Measurements from ENCODE around the gene IRF3. TPM values are rescaled to one million over a fixed set of nuclear protein-coding genes. Genes with fewer than 3 reads are reported as not detected.

The IRF3 gene
- total and polyA plus RNA-seq, 2 donors from 2014 or later = 64.5 to 84.9 TPM

DNA sequence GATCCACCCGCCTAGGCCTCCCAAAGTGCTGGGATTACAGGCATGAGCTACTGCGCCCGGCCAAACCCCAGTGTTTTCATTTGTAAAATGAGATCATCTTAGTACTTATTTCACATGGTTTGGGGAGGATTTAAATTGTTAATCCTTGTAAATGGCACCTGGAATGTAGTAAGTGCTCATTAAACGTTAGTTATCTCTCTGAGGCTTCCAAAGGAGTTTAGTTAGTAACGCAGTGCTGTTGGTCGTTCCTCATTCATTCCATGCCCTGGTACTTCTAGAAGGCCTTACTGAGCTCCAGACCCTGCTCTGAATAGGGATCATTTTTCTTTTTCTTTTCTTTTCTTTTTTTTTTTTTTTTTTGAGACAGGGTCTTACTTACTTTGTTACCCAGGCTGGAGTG, 30.5 kb upstream of the IRF3 start:
- no peak overlapping the region for H3K4me3 ChIP-seq (ENCODE audit: low read length in 3 of 3)
- no peaks in the 10 kb centered on the region for H3K27me3 ChIP-seq (ENCODE audit: control insufficient read depth, insufficient read depth, low read length)
- H3K36me3 ChIP-seq (ENCODE audit: control insufficient read depth in 2 of 3, insufficient read depth in 3 of 3, low read length in 3 of 3) = no peaks in the 10 kb centered on the region
- no peak overlapping the region for H3K27ac ChIP-seq (ENCODE audit: low read depth in 2 of 2, low read length in 2 of 2)
- no peaks in the 10 kb centered on the region for H3K9me3 ChIP-seq (ENCODE audit: control insufficient read depth in 2 of 3, insufficient read depth in 1 of 3, low read length in 3 of 3)
- intact Hi-C loops (cut with DNase I) = no loop called here
- TF ChIP-seq, protein P1, sequence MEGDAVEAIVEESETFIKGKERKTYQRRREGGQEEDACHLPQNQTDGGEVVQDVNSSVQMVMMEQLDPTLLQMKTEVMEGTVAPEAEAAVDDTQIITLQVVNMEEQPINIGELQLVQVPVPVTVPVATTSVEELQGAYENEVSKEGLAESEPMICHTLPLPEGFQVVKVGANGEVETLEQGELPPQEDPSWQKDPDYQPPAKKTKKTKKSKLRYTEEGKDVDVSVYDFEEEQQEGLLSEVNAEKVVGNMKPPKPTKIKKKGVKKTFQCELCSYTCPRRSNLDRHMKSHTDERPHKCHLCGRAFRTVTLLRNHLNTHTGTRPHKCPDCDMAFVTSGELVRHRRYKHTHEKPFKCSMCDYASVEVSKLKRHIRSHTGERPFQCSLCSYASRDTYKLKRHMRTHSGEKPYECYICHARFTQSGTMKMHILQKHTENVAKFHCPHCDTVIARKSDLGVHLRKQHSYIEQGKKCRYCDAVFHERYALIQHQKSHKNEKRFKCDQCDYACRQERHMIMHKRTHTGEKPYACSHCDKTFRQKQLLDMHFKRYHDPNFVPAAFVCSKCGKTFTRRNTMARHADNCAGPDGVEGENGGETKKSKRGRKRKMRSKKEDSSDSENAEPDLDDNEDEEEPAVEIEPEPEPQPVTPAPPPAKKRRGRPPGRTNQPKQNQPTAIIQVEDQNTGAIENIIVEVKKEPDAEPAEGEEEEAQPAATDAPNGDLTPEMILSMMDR (IDR thresholded peaks at IDR 0.05; ENCODE audit: borderline replicate concordance, extremely low read depth, insufficient read depth) = no peak
- DNase-seq (no peak), FAIRE-seq (no peak)
- no peaks in the 10 kb centered on the region for H3K4me1 ChIP-seq (ENCODE audit: control insufficient read depth in 2 of 3, insufficient read depth in 2 of 3, low read depth in 1 of 3, low read length in 3 of 3)
- H3K9ac ChIP-seq (ENCODE audit: low read length in 3 of 3) = no peak overlapping the region

DNA sequence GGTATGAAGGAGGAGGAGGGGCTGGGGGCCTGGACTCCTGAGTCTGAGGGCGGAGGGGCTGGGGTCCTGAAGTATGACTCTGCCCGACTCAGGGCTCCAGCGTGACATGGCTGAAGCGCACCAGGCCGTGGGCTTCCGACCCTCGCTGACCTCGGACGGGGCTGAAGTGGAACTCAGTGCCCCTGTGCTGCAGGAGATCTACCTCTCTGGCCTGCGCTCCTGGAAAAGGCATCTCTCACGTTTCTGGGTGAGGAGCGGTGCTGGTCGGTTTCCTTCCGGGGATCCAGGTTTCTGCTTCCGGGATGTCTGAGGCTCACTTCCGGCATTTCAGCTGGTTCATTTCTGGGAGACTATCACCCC, 26.5 kb upstream of the IRF3 start:
- H3K4me1 ChIP-seq (ENCODE audit: control insufficient read depth in 2 of 3, insufficient read depth in 2 of 3, low read depth in 1 of 3, low read length in 3 of 3) = peaks cover 0 to 17% (median 6%) of the 10 kb centered on the region in 3 donors
- TF ChIP-seq, protein P1 (IDR thresholded peaks at IDR 0.05; ENCODE audit: borderline replicate concordance, extremely low read depth, insufficient read depth) = no peak
- H3K9me3 ChIP-seq (ENCODE audit: control insufficient read depth in 2 of 3, insufficient read depth in 1 of 3, low read length in 3 of 3) = no peaks in the 10 kb centered on the region
- H3K9ac ChIP-seq (ENCODE audit: low read length in 3 of 3) = no peak overlapping the region
- H3K27ac ChIP-seq (ENCODE audit: low read depth in 2 of 2, low read length in 2 of 2) = no peak overlapping the region
- intact Hi-C loops (cut with DNase I) = no loop called here
- no peak overlapping the region for H3K4me3 ChIP-seq (ENCODE audit: low read length in 3 of 3)
- H3K36me3 ChIP-seq (ENCODE audit: control insufficient read depth in 2 of 3, insufficient read depth in 3 of 3, low read length in 3 of 3) = peaks cover 0 to 3% (median 0%) of the 10 kb centered on the region in 3 donors
- DNase-seq = peak in 1 of 5 donors; percentile 54
- FAIRE-seq = no peak
- H3K27me3 ChIP-seq (ENCODE audit: control insufficient read depth, insufficient read depth, low read length) = no peaks in the 10 kb centered on the region

DNA sequence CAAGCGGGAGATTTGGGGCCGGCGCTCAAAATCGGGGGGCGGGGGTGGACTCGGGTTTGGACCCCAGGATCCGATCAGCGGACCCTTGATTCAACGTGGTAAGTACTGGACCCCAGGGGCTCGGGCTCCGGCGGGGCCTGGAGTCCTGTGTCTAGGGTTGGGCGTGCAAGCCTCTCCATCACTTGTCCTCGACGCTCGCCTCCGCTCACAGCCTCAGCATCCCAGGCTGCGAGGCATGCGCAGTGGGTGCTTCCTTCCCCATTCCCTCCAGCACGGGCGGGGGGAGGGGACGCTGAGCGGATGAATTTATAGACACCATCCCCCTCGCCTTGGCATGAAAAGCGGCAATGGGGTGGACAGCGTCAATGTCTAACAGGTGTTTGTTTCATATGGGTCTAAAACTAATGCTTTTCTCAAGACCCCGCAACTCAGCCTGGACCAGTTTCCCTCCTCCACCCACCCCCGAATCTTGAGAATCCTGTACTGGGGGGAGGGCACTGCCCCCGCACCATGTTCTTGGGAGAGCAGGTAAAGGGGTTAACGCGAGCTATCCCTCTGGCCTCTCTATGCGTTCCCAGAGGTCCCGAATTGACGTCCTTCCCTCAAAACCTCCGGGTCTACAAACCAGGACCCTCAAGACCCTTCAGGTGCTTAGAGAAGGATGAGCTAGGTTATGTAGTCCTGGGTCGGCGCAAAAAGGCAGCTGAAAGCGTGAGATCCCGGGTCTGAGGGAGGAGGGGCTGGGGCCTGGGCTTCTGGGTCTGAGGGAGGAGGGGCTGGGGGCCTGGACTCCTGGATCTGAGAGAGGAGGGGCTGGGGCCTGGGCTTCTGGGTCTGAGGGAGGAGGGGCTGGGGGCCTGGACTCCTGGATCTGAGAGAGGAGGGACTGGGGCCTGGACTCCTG, 25.8 kb upstream of the IRF3 start:
- intact Hi-C loops (cut with DNase I) = no loop called here
- Histone ChIP-seq H3K4me3 (ENCODE audit: low read length in 3 of 3) (peak overlapping the region; percentile 40 to 62 (median 58)), H3K4me1 (ENCODE audit: control insufficient read depth in 2 of 3, insufficient read depth in 2 of 3, low read depth in 1 of 3, low read length in 3 of 3) (peaks cover 0 to 17% (median 6%) of the 10 kb centered on the region in 3 donors), H3K9me3 (ENCODE audit: control insufficient read depth in 2 of 3, insufficient read depth in 1 of 3, low read length in 3 of 3) (no peaks in the 10 kb centered on the region), H3K9ac (ENCODE audit: low read length in 3 of 3) (peak overlapping the region in 1 of 3 donors; percentile 13), H3K27ac (ENCODE audit: low read depth in 2 of 2, low read length in 2 of 2) (no peak overlapping the region), H3K27me3 (ENCODE audit: control insufficient read depth, insufficient read depth, low read length) (no peaks in the 10 kb centered on the region), H3K36me3 (ENCODE audit: control insufficient read depth in 2 of 3, insufficient read depth in 3 of 3, low read length in 3 of 3) (peaks cover 0 to 3% (median 0%) of the 10 kb centered on the region in 3 donors)
- FAIRE-seq (no peak), DNase-seq (peak in 4 of 5 donors; percentile 86 to 93 (median 88))
- TF ChIP-seq, protein P1 (IDR thresholded peaks at IDR 0.05; ENCODE audit: borderline replicate concordance, extremely low read depth, insufficient read depth) = no peak
